KOPT-K1 (cell line): ENCODE measurements around the gene TBPL2.
"Not testable (repeated sequence)": the region's sequence is repeated elsewhere in the genome, so short reads cannot be mapped to it uniquely, and the experiment has no call there.

Experiments
- H3K27ac ChIP-seq: fragments of 200-600 bp; sonication (generic); 2 replicates; pipeline ENCODE4 v1.5.1; 2016; ENCODE audit warnings: antibody characterized with exemption, mild to moderate bottlenecking, low read depth, low read length; ENCODE audit not compliant: poor library complexity, severe bottlenecking
- H3K36me3 ChIP-seq: fragments of 200-600 bp; sonication (generic); 2 replicates; pipeline ENCODE4 v1.5.1; 2017; ENCODE audit warnings: antibody characterized with exemption, mild to moderate bottlenecking, low read length, moderate library complexity; ENCODE audit not compliant: insufficient read depth
- H3K9me3 ChIP-seq: fragments of 200-600 bp; sonication (generic); 2 replicates; pipeline ENCODE4 v1.5.1; 2017; ENCODE audit warnings: antibody characterized with exemption, low read length, mild to moderate bottlenecking; ENCODE audit not compliant: insufficient read depth, poor library complexity, severe bottlenecking

TBPL2 gene

DNA sequence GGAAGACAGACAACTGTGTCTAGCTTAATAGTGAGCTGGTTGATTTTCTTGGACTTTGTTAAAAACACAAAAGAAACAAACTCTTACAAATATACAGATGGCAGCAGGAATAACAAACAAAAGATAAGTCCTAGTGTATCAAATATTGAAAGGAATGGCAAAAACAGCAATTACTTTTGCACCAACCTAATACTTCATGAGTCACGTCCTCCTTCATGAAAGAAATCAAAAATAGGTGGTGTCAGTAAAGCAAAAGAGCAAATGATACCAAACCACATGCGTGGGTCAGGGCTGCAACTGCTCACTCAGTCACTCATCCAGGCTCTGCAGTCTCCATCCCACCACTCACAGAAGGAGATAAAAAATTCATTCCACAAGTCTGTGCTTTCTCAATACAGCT lies 40.6 kb downstream of the TBPL2 start:
- Histone ChIP-seq H3K27ac (no peak overlapping the region), H3K9me3 (no peaks in the 10 kb centered on the region), H3K36me3 (peaks cover 10% of the 10 kb centered on the region; the same call in 1 of the 2 replicates)

DNA sequence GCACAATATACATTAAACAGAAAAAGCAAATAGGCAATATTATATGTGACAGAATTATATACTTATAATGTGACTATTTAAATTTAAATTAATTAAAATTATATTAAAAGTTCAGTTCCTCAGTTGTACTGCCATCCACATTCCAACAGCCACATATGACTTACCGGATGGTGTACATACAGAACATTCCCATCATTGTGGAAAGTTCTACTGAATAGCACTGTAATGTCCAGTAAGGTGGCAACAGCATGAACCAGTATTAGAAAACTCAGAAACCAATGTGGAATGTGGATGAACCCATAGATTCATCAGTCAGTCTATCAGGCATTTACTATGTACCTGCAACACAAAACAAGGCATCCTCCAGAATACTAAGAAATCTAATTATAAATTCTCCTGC lies 41.2 kb downstream of the TBPL2 start:
- no peaks in the 10 kb centered on the region for H3K9me3 ChIP-seq
- H3K27ac ChIP-seq, result no peak overlapping the region
- H3K36me3 ChIP-seq, result peaks cover 12% of the 10 kb centered on the region; the same call in 1 of the 2 replicates

DNA sequence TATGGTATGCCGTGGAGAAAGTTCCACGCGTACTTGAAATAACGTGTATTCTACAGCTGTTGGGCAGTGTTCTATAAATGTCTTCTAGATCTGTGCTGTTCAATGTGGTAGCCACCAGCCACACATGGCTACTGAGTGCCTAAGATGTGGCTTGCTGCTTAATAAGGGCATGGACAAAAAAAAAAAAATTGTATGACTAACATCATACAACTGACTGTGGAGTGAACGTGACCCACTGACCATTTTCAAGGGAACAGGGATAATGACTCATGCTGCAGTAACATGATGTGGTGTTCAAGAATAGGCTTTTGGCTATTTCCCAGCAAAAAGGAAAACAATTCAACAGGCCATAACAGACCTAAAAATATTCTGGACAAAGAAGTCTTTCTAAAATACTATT lies 41.7 kb downstream of the TBPL2 start:
- Histone ChIP-seq H3K27ac (no peak overlapping the region), H3K36me3 (peaks cover 12% of the 10 kb centered on the region; the same call in 1 of the 2 replicates), H3K9me3 (no peaks in the 10 kb centered on the region)

DNA sequence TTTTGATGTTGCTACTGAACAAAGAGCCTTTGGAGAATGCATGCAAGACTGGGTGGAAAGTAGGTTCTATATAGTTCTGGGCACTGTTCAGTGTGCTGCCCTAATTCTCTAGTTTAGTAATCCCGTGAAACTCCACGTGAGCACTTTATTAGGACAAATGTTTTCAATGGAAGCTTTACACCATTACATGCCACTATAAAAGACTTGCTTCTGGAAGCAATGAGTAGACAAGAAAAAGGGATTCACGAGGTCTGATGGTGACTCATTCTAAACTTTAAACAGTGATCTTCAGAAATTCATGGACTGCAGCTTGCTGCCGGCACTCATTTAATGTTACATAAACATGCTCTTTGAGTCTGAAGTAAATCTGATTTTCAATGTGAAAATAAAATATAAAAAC lies 51.1 kb downstream of the TBPL2 start:
- peaks cover 35% of the 10 kb centered on the region for H3K36me3 ChIP-seq
- H3K27ac ChIP-seq, result no peak overlapping the region
- no peaks in the 10 kb centered on the region for H3K9me3 ChIP-seq

DNA sequence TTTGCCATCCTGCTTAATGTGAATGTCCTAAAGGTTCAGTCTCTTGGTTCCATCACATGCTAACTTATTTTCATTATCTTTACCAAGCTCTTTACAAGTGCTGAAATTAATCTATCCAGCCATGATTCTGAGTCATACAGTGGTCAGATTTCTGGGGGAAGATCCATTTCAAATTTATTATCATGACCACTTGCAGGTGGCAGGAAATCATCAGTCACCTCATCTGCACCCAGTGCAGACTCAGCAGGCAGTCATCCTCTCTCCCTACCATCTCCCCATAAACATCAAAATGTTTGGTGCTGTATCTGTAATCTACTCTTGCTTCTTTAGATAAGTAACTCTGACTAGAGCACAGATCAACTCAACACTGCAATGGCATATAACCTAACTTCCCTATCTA lies 52.3 kb downstream of the TBPL2 start:
- Histone ChIP-seq H3K27ac (no peak overlapping the region), H3K9me3 (no peaks in the 10 kb centered on the region), H3K36me3 (peaks cover 36% of the 10 kb centered on the region)

DNA sequence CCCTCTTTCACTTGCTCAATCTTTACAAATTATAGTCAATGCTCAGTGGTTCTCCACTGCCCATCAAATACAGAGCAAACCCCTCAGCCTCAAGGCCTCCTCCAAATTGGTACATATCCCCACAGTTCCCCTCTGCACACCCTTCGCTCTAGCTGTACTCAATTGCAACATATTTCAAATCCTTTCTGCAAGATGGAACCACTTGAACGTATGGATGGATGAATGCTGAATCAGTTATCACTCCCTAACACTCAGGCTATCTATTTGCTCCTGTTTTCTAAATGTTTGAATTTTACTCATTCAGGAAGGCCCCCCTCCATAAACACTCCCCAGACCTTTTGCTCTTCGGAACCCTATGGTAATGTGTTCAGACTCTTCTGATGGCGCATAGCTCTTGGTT lies 53.3 kb downstream of the TBPL2 start:
- Histone ChIP-seq H3K36me3 (peaks cover 40% of the 10 kb centered on the region), H3K9me3 (no peaks in the 10 kb centered on the region), H3K27ac (no peak overlapping the region)

DNA sequence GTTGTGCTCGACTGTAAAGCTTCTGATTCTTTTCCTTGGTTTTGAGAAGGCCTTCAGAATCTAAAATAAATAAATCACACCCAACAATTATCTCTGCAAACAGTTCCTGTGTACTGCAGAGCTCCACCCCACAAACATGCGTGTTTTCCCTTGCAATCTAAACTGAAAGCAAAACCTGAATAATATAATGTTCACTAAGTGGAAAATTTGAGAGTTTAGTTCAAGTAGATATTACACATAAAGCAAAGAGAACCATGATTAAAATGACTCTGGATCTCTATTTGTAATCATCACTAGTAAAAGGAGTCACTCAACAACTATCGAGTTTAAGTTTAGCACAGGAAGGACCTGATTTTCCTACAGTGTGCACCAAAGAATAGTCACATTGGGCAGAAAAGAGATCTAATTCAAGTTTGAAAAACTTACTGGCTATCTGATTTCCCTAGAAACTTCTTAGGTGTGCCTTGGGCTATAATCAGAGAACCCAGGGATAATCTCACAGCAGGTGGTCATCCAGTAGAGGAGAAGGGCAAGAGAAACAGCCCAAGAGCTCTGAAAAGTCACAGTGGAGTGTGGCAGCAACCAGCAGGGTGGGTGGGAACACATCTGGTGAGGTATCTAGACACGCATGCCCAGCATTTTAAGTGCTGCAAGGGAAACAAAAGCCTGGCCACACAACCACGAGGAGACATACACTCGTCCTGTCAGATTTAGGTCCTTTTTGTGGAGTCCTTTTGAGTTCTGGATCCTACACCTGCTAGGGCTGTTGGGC lies 54.2 kb downstream of the TBPL2 start:
- Histone ChIP-seq H3K9me3 (no peaks in the 10 kb centered on the region), H3K27ac (peak overlapping the region; percentile 26), H3K36me3 (peaks cover 49% of the 10 kb centered on the region)

DNA sequence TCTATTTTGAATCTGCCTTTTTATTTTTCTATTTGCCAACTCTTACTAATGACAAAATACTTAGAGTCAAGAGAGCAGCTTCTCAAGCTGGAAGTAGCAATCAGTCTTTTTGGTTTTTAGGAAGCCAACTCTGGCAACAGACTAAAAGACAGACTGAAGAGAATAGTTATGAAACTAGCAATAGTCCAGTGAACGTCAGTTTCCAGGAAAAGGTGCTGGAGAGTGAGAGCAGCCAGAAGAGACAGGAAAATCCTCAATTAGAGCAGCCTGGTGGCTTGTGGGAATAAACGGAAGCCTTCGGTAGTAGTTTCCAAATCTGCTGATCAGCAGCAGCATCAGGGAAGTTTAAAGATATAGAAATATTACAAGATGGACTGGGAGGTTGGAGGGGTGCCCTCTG lies 55.9 kb downstream of the TBPL2 start:
- Histone ChIP-seq H3K9me3 (no peaks in the 10 kb centered on the region), H3K27ac (no peak overlapping the region), H3K36me3 (peaks cover 59% of the 10 kb centered on the region)

DNA sequence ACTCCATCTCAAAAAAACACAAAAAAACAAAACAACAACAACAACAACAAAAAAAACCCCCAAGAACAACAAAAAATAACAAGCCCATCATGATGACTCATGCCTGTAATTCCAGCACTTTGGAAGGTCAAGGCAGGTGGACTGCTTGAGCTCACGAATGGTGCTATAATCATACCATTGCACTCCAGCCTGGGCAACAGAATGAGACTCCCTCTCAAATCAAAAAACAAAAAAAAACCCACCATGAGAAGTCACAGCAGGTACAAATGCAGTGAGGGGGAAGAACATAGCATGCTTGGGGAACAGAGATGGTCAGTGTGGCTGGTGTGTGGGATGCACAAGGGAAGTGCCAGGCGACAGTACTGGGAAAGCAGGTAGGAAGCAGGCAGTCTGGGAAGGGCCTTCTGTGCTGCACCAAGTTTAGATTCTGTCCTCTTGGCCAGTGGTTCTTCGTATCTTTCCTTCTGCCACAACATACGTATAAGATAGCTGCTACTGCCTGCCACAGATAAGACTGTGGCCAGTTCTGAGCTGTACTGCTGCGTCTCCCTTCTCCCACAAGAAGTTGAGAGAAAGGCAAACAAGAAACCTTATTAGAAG lies 56.8 kb downstream of the TBPL2 start:
- no peak overlapping the region for H3K27ac ChIP-seq
- no peaks in the 10 kb centered on the region for H3K9me3 ChIP-seq
- peaks cover 55% of the 10 kb centered on the region for H3K36me3 ChIP-seq

DNA sequence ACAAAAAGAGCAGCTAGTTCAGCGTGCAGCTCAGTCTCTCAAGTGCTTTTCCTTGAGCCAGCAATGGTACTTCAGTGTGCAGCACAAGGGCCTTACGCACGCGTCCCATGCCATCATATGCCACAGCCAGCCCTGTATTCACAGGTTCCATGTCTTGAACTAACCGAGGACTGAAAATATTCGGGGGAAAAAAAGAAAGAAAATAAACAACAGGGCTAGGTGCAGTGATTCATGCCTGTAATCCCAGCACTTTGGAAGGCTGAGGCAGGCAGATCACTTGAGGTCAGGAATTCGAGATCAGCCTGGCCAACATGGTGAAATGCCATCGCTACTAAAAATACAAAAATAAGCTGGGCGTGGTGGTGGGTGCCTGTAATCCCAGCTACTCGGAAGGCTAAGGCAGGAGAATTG lies 57.4 kb downstream of the TBPL2 start:
- H3K9me3 ChIP-seq, H3K27ac ChIP-seq: not testable (repeated sequence)
- peaks cover 53% of the 10 kb centered on the region for H3K36me3 ChIP-seq

DNA sequence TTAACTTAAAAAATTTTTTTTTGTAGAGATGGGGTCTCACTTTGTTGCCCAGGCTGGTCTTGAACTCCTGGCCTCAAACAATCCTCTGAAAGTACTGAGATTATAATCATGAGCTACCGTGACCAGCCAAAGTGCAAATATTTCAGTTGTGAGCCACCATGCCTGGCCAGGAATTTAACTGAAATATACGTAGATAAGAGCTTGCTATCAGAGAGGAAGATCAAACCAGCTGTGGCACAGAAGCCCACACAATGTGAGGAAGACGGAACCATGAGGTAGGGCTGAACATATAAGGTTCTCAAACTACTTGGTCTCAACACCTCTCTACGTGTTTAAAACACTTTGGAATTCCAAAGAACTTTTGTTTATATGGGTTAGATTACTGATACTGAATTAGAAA lies 57.9 kb downstream of the TBPL2 start:
- Histone ChIP-seq H3K9me3 (no peaks in the 10 kb centered on the region), H3K27ac (no peak overlapping the region), H3K36me3 (peaks cover 56% of the 10 kb centered on the region)

DNA sequence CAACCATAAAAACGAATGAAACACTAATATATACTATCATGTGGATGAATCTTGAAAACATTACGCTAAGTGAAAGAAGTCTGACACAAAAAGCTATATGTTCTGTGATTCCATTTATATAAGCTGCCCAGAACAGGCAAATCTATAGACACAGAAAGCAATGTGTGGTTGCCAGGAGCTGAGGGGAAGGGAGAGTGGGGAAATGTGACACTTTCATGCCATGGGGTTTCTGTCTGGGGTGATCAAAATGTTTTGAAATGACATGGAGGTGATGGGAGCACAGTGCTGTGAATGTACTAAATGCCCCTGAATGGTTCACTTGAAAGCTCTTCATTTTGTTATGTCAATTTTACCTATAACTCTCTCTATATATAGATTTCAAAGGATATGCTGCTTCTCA lies 58.9 kb downstream of the TBPL2 start:
- Histone ChIP-seq H3K36me3 (peaks cover 65% of the 10 kb centered on the region), H3K27ac (no peak overlapping the region), H3K9me3 (no peaks in the 10 kb centered on the region)

DNA sequence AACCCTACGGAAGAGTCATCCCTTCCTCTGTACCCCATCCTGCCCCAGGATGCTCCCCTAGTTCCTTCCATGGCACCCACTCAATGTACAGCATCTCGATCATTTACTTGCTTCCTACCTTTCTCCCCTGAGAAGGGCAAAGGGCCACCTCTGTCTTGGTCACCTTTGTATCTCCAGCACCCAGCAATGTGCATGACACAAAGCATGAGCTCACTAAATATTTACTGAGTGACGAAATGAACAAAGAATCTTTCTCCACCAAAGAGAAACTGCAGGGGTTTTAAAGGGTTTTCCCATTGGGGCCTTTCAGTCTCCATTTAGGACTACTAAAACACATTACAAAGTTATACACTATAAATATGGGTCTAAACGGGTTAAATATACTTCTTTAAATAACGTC lies 59.4 kb downstream of the TBPL2 start:
- peaks cover 68% of the 10 kb centered on the region for H3K36me3 ChIP-seq
- no peak overlapping the region for H3K27ac ChIP-seq
- H3K9me3 ChIP-seq, result no peaks in the 10 kb centered on the region

DNA sequence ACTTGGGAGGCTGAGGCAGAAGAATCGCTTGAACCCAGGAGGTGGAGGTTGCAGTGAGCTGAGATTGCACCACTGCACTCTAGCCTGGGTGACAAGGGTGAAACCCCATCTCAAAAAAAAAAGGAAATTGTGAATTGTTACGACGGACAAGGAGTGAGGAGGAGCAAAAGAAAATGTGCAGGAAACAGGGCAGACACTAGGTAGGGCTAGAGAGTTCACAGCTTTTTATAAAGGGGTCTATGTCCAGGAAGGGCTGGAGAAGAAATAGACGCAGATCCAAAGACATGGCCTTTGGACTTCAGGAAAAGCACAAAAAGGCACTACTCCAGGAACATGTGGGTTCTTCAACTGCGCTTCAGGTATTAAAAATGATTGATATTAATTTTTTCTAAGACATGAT lies 63.2 kb downstream of the TBPL2 start:
- no peak overlapping the region for H3K27ac ChIP-seq
- peaks cover 49% of the 10 kb centered on the region for H3K36me3 ChIP-seq
- no peaks in the 10 kb centered on the region for H3K9me3 ChIP-seq

DNA sequence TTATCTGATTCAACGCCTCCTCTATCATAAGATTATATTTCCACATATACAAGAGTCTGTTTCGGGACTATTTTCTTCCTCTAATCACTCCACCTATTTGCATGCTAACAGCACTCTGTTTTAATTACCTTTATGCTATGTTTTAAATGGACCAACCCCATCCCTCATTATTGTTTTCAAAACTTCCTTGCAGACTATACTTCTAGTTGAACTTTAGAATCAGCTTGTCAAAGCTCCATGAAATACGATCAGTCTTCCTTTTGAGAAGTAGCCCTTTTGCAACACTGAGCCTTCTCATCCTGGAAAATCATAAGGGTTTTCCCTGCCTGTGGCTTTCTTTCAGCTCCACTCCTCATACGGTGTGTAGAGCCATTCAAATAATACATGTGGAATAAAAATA lies 65.6 kb downstream of the TBPL2 start:
- Histone ChIP-seq H3K36me3 (peaks cover 32% of the 10 kb centered on the region), H3K27ac (peak overlapping the region; percentile 45), H3K9me3 (no peaks in the 10 kb centered on the region)
